ENCODE results near the gene IGFBP5.

GRCh38 chr2:216717907-216718615 is 22.7 kb upstream of the IGFBP5 start:
- TF ChIP-seq CTCF (IDR thresholded peaks at IDR 0.05; ENCODE audit: low read depth, low read length, missing input control) (no peak), TAF1 (conservative IDR thresholded peaks at IDR 0.05) (no peak), RAD21 (IDR thresholded peaks at IDR 0.05) (no peak), YY1 (IDR thresholded peaks at IDR 0.05) (no peak), EGR1 (IDR thresholded peaks at IDR 0.05; ENCODE audit: low read depth in 2 of 2) (no peak), NR2F2 (IDR thresholded peaks at IDR 0.05) (no peak), MAX (IDR thresholded peaks at IDR 0.05) (no peak), GABPA (IDR thresholded peaks at IDR 0.05 in 1 of 2, conservative IDR thresholded peaks at IDR 0.05 in 1 of 2) (no peak), SP1 (IDR thresholded peaks at IDR 0.05) (no peak), JUND (IDR thresholded peaks at IDR 0.05) (no peak), ZBTB33 (IDR thresholded peaks at IDR 0.05) (no peak), RXRA (IDR thresholded peaks at IDR 0.05) (no peak)
